Muscle layer of colon (tissue), 2 donors: ENCODE results near the gene MCEMP1.

Experiments used
- H3K27ac ChIP-seq: one replicate; pipeline ENCODE4 v1.7.0; 2013; ENCODE audit warnings: low read depth, mild to moderate bottlenecking, low read length, moderate library complexity
- H3K27me3 ChIP-seq, 2 donors: one replicate each; pipeline ENCODE4 v1.7.0; 2013; ENCODE audit warnings: low read length in 2 of 2, mild to moderate bottlenecking in 2 of 2; ENCODE audit not compliant: insufficient read depth in 2 of 2, control insufficient read depth in 1 of 2
- H3K36me3 ChIP-seq: one replicate; pipeline ENCODE4 v1.7.0; 2013; ENCODE audit warnings: mild to moderate bottlenecking, low read length; ENCODE audit not compliant: insufficient read depth
- H3K4me1 ChIP-seq: one replicate; pipeline ENCODE4 v1.7.0; 2013; ENCODE audit warnings: mild to moderate bottlenecking, low read length; ENCODE audit not compliant: insufficient read depth
- H3K4me3 ChIP-seq, 2 donors: one replicate each; pipeline ENCODE4 v1.7.0; 2013; ENCODE audit warnings: low read length in 2 of 2, low read depth in 1 of 2, mild to moderate bottlenecking in 1 of 2, moderate library complexity in 1 of 2
- H3K9ac ChIP-seq: one replicate; pipeline ENCODE4 v1.7.0; 2013; ENCODE audit warnings: low read length
- H3K9me3 ChIP-seq: one replicate; pipeline ENCODE4 v1.7.0; 2013; ENCODE audit warnings: mild to moderate bottlenecking, low read length
- donor health status: abdominal sarcoma.
- donor health status: Adenocarcinoma of cecum.

The MCEMP1 gene

GRCh38 chr19:7691497-7691896, 14.6 kb downstream of the MCEMP1 start:
- H3K27ac ChIP-seq, result no peak overlapping the region
- no peaks in the 10 kb centered on the region for H3K4me1 ChIP-seq

GRCh38 chr19:7692417-7693088, 15.7 kb downstream of the MCEMP1 start:
- H3K27ac ChIP-seq, result no peak overlapping the region
- H3K9ac ChIP-seq, result no peak overlapping the region
- H3K4me3 ChIP-seq, result no peak overlapping the region
- H3K9me3 ChIP-seq, result no peaks in the 10 kb centered on the region
- H3K4me1 ChIP-seq, result no peaks in the 10 kb centered on the region
- no peaks in the 10 kb centered on the region for H3K36me3 ChIP-seq
- peaks cover 0 to 15% of the 10 kb centered on the region in 2 donors for H3K27me3 ChIP-seq

More at GRCh38 chr19:7691497-7691896, 14.6 kb downstream of the MCEMP1 start:
- H3K9me3 ChIP-seq, result no peaks in the 10 kb centered on the region
- no peak overlapping the region for H3K4me3 ChIP-seq
- H3K36me3 ChIP-seq, result no peaks in the 10 kb centered on the region
- H3K9ac ChIP-seq, result no peak overlapping the region
- peaks cover 0 to 15% of the 10 kb centered on the region in 2 donors for H3K27me3 ChIP-seq

DNA sequence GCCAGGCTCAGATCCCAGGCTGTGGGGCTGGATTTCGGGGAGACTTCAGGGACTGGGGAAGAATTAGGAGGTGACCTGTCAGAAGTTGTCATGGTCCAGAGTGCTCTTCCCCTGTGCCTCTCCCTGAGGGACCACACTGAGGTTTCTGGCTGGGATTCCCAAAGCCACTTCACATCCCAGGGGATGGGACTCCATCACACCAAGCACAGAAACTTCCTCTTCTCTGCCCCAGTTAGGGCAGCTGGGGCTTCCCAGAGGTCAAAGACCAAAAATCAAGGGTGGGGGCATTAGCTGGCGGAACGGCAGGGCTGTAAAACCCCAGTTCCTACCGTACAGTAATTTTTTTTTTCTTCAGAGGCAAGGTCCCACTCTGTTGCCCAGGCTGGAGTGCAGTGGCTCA, 17.6 kb downstream of the MCEMP1 start:
- H3K4me1 ChIP-seq, result no peaks in the 10 kb centered on the region
- H3K27me3 ChIP-seq, result peaks cover 0 to 25% of the 10 kb centered on the region in 2 donors
- H3K4me3 ChIP-seq, result no peak overlapping the region
- no peak overlapping the region for H3K9ac ChIP-seq
- H3K9me3 ChIP-seq, result no peaks in the 10 kb centered on the region
- H3K36me3 ChIP-seq, result no peaks in the 10 kb centered on the region
- no peak overlapping the region for H3K27ac ChIP-seq

DNA sequence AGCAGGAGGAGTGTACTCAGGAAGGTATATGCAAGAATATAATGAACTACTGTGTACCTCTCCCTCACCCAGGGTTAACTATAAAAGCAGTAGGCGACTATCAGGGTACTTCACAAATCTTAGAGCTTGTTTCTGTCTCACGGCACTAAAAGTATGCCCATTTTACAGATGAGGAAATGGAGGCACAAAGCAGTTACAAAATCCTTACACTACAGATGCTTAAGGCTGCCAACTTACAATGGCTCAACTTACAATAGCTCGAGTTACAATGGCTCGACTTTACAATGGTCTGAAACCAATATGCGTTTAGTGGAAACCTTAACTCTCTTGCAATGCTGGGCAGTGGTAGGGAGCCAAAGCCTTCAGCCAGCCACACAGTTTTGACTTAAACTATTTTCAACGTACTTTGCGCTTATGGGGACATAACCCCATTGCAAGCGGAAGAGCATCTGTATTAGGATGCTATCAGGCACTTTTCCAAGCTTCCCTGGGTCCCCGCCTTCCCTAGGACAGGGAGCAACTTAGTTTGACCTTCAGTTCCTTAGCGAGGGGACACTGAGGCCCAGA, 20.9 kb downstream of the MCEMP1 start:
- Histone ChIP-seq H3K27ac (no peak overlapping the region), H3K4me3 (no peak overlapping the region), H3K36me3 (no peaks in the 10 kb centered on the region), H3K4me1 (no peaks in the 10 kb centered on the region), H3K9ac (no peak overlapping the region), H3K9me3 (no peaks in the 10 kb centered on the region), H3K27me3 (peaks cover 0 to 32% of the 10 kb centered on the region in 2 donors)

DNA sequence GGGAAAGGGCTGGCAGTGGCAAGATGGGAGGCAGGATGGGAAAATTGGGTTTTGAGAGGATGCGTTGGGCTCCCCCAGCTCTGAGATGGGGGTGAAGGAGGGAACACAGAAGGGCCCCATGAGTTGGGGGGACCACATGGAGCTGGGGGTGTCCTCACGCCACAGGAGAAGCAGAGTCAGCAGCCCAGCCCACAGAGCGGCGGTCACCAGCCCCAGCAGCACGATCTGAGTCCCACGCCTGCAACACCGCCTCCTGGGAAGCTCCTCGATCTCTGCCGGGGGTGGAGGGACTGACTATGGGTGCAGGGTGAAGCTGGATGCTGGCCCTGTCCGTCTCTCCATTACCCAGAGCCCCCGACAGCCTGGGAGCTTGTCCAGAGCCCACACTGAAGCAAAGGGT, 21.7 kb downstream of the MCEMP1 start:
- no peaks in the 10 kb centered on the region for H3K4me1 ChIP-seq
- no peak overlapping the region for H3K9ac ChIP-seq
- H3K4me3 ChIP-seq, result no peak overlapping the region
- peaks cover 0 to 32% of the 10 kb centered on the region in 2 donors for H3K27me3 ChIP-seq
- H3K27ac ChIP-seq, result no peak overlapping the region
- no peaks in the 10 kb centered on the region for H3K9me3 ChIP-seq
- H3K36me3 ChIP-seq, result no peaks in the 10 kb centered on the region

DNA sequence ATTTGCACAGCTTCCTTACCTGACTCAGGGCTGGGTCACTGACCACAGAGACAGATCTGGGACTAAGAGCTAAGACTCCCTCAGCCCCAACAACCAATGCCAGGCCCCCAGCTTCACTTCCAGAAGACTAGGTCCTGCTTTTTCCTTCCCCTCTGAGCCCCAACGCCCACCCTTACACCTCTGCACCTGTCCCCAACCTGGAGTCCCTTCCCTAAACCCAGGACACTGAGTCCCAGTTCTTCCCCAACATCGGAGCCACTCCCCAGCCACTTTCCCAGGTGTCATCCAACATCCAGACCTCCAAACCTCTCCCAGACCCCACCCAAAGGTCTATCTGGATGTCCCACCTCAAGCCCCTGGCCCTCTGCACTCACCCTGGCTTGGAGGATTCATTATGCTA, 22.1 kb downstream of the MCEMP1 start:
- Histone ChIP-seq H3K4me1 (no peaks in the 10 kb centered on the region), H3K9me3 (no peaks in the 10 kb centered on the region), H3K4me3 (no peak overlapping the region), H3K36me3 (no peaks in the 10 kb centered on the region), H3K9ac (no peak overlapping the region), H3K27me3 (peaks cover 0 to 32% of the 10 kb centered on the region in 2 donors), H3K27ac (no peak overlapping the region)

GRCh38 chr19:7699417-7700401, 22.8 kb downstream of the MCEMP1 start:
- Histone ChIP-seq H3K9me3 (no peaks in the 10 kb centered on the region), H3K9ac (no peak overlapping the region), H3K4me1 (no peaks in the 10 kb centered on the region), H3K4me3 (no peak overlapping the region), H3K27ac (no peak overlapping the region), H3K27me3 (peaks cover 0 to 32% of the 10 kb centered on the region in 2 donors), H3K36me3 (no peaks in the 10 kb centered on the region)

DNA sequence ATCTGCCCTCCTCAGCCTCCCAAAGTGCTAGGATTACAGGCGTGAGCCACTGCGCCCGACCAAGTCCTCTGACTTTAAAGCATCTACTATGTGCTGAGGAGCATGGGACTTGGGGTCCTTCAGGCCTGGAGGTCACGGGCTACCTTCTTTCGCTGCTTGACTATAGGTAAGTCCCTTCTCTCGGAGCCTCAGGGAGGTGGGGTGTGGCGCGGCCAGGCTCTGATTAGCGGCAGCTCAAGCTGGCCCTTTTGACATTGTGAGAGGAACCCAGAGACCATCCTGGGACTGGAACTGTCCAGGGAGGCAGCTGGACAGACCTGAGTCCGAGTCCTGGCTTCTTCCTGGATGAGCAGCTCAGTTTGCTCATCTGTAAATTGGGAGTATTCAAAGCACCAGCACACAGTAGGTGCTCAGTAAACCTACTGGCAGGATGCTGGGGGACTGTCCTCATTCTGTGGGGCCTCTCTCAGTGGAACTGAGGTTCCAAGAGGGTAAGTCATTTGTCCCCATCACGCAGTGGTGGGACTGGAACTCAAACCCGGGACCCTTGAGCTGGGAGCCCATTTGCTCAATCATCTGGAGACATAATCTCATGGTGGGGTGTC, 24.3 kb downstream of the MCEMP1 start:
- H3K4me1 ChIP-seq, result no peaks in the 10 kb centered on the region
- no peaks in the 10 kb centered on the region for H3K9me3 ChIP-seq

GRCh38 chr19:7701654-7702457, 25.0 kb downstream of the MCEMP1 start, which contains the start of gene FCER2:
Gene FCER2 (minus strand): TSS chr19:7702131. CDS start chr19:7699760, 2,371 bp downstream.
- peaks cover 0 to 32% of the 10 kb centered on the region in 2 donors for H3K27me3 ChIP-seq
- no peaks in the 10 kb centered on the region for H3K36me3 ChIP-seq
- H3K4me1 ChIP-seq, result no peaks in the 10 kb centered on the region
- H3K27ac ChIP-seq, result no peak within 1 kb of the TSS
- no peaks in the 10 kb centered on the region for H3K9me3 ChIP-seq
- H3K9ac ChIP-seq, result no peak within 1 kb of the TSS
- no peak within 1 kb of the TSS for H3K4me3 ChIP-seq

More for the DNA sequence above, 24.3 kb downstream of the MCEMP1 start:
- Histone ChIP-seq H3K36me3 (no peaks in the 10 kb centered on the region), H3K27me3 (peaks cover 0 to 32% of the 10 kb centered on the region in 2 donors), H3K4me3 (no peak overlapping the region), H3K27ac (no peak overlapping the region), H3K9ac (no peak overlapping the region)

- Histone ChIP-seq H3K27me3 (peaks cover 0 to 24% of the 10 kb centered on the region in 2 donors), H3K9me3 (no peaks in the 10 kb centered on the region), H3K27ac (no peak overlapping the region), H3K4me3 (no peak overlapping the region), H3K36me3 (no peaks in the 10 kb centered on the region), H3K9ac (no peak overlapping the region), H3K4me1 (no peaks in the 10 kb centered on the region)
Measured at GRCh38 chr19:7703332-7703731, 26.4 kb downstream of the MCEMP1 start.
